Heart left ventricle (tissue), 16 donors: ENCODE results near the gene CDHR5. TPM values are rescaled to one million over a fixed set of nuclear protein-coding genes. Genes with fewer than 3 reads are reported as not detected.

Experiments
- ATAC-seq, 4 donors: fragments of 200-7000 bp; cut with Tn5 transposase; one replicate each; pipeline ENCODE4 v1.9.1; 2020 to 2022; ENCODE audit warnings: moderate library complexity in 4 of 4, mild to moderate bottlenecking in 3 of 4, moderate number of reproducible peaks in 1 of 4
- DNase-seq, 5 donors: peaks; one replicate each; pipeline ENCODE4 v3.0.0-alpha.2; 2020
- H3K27ac ChIP-seq, 12 donors: fragments of 200-600 bp; sonication (generic) in 4 of 12; one replicate each; pipeline versions ENCODE4 v1.5.0 to v1.8.0; 2016 to 2022; ENCODE audit warnings: mild to moderate bottlenecking in 2 of 12
- H3K27me3 ChIP-seq, 9 donors: fragments of 200-600 bp; sonication (generic) in 2 of 9; one replicate each; pipeline versions ENCODE4 v1.5.1 to v1.8.0; 2016 to 2022; ENCODE audit warnings: mild to moderate bottlenecking in 3 of 9
- H3K36me3 ChIP-seq, 9 donors: fragments of 200-600 bp; sonication (generic) in 2 of 9; one replicate each; pipeline versions ENCODE4 v1.5.0 to v1.8.0; 2018 to 2022; ENCODE audit warnings: mild to moderate bottlenecking in 2 of 9
- H3K4me1 ChIP-seq, 12 donors: fragments of 200-600 bp; sonication (generic) in 4 of 12; one replicate each; pipeline versions ENCODE4 v1.5.0 to v1.8.0; 2016 to 2022; ENCODE audit warnings: mild to moderate bottlenecking in 3 of 12
- H3K4me3 ChIP-seq, 12 donors: fragments of 200-600 bp; sonication (generic) in 4 of 12; one replicate each; pipeline versions ENCODE4 v1.5.0 to v1.8.0; 2017 to 2022; ENCODE audit warnings: mild to moderate bottlenecking in 9 of 12, moderate library complexity in 4 of 12
- H3K9me3 ChIP-seq, 12 donors: fragments of 200-600 bp; sonication (generic) in 4 of 12; one replicate each; pipeline versions ENCODE4 v1.5.0 to v1.8.0; 2016 to 2022; ENCODE audit warnings: mild to moderate bottlenecking in 1 of 12
- POLR2A ChIP-seq, 2 donors: fragments of 450-650 bp; IDR thresholded peaks; one replicate each; pipeline ENCODE4 v1.6.1; 2017; ENCODE audit warnings: antibody characterized with exemption in 2 of 2, mild to moderate bottlenecking in 2 of 2, moderate library complexity in 2 of 2
- WGBS, 4 donors: extraction: QIAGEN DNeasy Blood & Tissue Kit in 2 of 4; methylation state at CpG; one replicate each; pipeline versions ENCODE4 v1.1.5 to v1.1.7; 2013 to 2018; 5-methylcytosine and 5-hydroxymethylcytosine counted together
- intact Hi-C, 10 donors: fragments of 100-400 bp; cut with DNase I; formaldehyde crosslinking; loops; one replicate each; pipeline versions ENCODE4 v1.11.1 to v1.14.2; 2022
- polyA plus RNA-seq, 2 donors: library from polyadenylated mRNA; stranded (reverse); fragments of 200-250 nt; gene quantifications; one replicate each; pipeline ENCODE4 v1.2.3, GENCODE V29; 2013
- total RNA-seq, 9 donors: library from RNA; depleted of rRNA in 2 of 9; stranded (reverse); fragments of >200 nt in 2 of 9; fragmentation: NEBNext Ultra II Directional in 3 of 9; extraction: Animal tissue kit (Norgen Biotek cat#: 25700) in 3 of 9; gene quantifications; one replicate each; pipeline versions ENCODE4 v1.1.0 to v1.2.4, GENCODE V29; 2016 to 2023
- TF ChIP-seq, protein P1 (sequence below), 12 donors: fragments of 200-600 bp; sonication (generic) in 4 of 12; IDR thresholded peaks; one replicate each; pipeline versions ENCODE4 v1.5.0 to v1.8.0; 2018 to 2022; ENCODE audit warnings: antibody characterized with exemption in 12 of 12, mild to moderate bottlenecking in 5 of 12
- donor health status: ischemic (EF 13 %, LVEDD 7.1; RV severe dilation, severe dysfunction).
- donor health status: healthy with polysubstance abuse.
- donor health status: DM: no; HTN: yes; CAD: no.
- donor health status: DM: no; HTN: no; CAD: no.
- donor health status: ischemic (EF 25% LVEDD 6.9; RV normal size, moderate dysfunction).
- donor health status: ischemic (EF 25% LVEDD 5.7; RV mildly dilated, moderate dysfunction).
- donor health status: healthy.
- donor health status: DM: yes; HTN: yes; CAD: no.
- donor health status: ischemic (EF 35%, LVEDD 5.7; RV mildly dilated, moderate dysfunction).
- donor health status: nonischemic (EF 11% LVEDD 7.7; RV severe dilation, severe dysfunction).
- donor health status: DM: yes; HTN: yes; CAD: no.
- donor health status: PGD.
- donor health status: ischemic (EF 29% LVEDD 5.4; RV normal size, mild dysfunction).
- donor health status: nonischemic (EF 23%, LVEDD 6.1; RV moderate dilation, normal function).

Gene CDHR5
- total and polyA plus RNA-seq, 11 donors: 0.07 TPM; not detected in 10

GRCh38 chr11:660681-661444 is 36.1 kb upstream of the CDHR5 start:
- H3K27ac ChIP-seq: peak overlapping the region in 1 of 12 donors; percentile 3
- 81 to 83% (median 83%) methylated on average over 17 to 19 of the region's 19 CpGs for WGBS, 4 donors
- DNase-seq (no peak), ATAC-seq (peak in 2 of 4 donors; percentile 22 to 27)
- no peak overlapping the region for H3K4me3 ChIP-seq
- peaks cover 0 to 7% (median 2%) of the 10 kb centered on the region in 12 donors for H3K4me1 ChIP-seq
- intact Hi-C loops: loop anchor here in 5 of 10 donors (5.0 to 10.0 kb wide), 3 partner anchors 61 to 66 kb away; no protein-coding TSS in a partner anchor
- peaks cover 0 to 66% (median 28%) of the 10 kb centered on the region in 9 donors for H3K36me3 ChIP-seq
- no peaks in the 10 kb centered on the region for H3K27me3 ChIP-seq
- H3K9me3 ChIP-seq: no peaks in the 10 kb centered on the region
- no peak for TF ChIP-seq POLR2A (IDR thresholded peaks at IDR 0.05)
- TF ChIP-seq, protein P1, sequence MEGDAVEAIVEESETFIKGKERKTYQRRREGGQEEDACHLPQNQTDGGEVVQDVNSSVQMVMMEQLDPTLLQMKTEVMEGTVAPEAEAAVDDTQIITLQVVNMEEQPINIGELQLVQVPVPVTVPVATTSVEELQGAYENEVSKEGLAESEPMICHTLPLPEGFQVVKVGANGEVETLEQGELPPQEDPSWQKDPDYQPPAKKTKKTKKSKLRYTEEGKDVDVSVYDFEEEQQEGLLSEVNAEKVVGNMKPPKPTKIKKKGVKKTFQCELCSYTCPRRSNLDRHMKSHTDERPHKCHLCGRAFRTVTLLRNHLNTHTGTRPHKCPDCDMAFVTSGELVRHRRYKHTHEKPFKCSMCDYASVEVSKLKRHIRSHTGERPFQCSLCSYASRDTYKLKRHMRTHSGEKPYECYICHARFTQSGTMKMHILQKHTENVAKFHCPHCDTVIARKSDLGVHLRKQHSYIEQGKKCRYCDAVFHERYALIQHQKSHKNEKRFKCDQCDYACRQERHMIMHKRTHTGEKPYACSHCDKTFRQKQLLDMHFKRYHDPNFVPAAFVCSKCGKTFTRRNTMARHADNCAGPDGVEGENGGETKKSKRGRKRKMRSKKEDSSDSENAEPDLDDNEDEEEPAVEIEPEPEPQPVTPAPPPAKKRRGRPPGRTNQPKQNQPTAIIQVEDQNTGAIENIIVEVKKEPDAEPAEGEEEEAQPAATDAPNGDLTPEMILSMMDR (IDR thresholded peaks at IDR 0.05): no peak

DNA sequence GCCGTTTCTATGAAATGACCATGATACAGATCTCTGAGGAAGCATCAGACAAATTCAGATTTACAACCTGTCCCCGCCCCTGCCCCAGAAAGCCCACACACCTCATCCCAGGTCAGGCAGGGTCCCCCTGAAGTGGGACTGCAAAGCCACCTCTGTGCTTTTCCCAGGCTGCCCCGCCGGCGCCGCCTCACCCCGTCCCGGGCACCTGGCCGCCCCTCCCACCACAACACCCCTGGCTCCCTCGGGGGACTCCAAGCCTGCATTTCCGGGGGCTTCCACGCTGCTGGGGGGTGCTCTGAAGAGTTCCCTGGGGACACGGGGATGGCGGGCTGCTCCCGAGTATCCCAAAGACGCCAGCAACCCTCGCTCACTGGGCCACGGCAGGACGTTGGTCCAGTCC is 35.5 kb upstream of the CDHR5 start:
- no peak for ATAC-seq

GRCh38 chr11:659532-660085 is 34.9 kb upstream of the CDHR5 start:
- Histone ChIP-seq H3K9me3 (no peaks in the 10 kb centered on the region), H3K4me3 (no peak overlapping the region), H3K4me1 (no peaks in the 10 kb centered on the region), H3K27me3 (no peaks in the 10 kb centered on the region), H3K27ac (no peak overlapping the region), H3K36me3 (peaks cover 0 to 69% (median 26%) of the 10 kb centered on the region in 9 donors)
- TF ChIP-seq, protein P1 (IDR thresholded peaks at IDR 0.05): no peak
- TF ChIP-seq POLR2A (IDR thresholded peaks at IDR 0.05): no peak
- intact Hi-C loops: loop anchor here in 5 of 10 donors (5.0 to 10.0 kb wide), 3 partner anchors 63 to 68 kb away; no protein-coding TSS in a partner anchor
- no peak for DNase-seq
- WGBS, 4 donors: 89 to 96% (median 92%) methylated on average over 15 to 16 of the region's 16 CpGs
- ATAC-seq: no peak

More for the DNA sequence above, 35.5 kb upstream of the CDHR5 start:
- TF ChIP-seq POLR2A (IDR thresholded peaks at IDR 0.05): no peak
- TF ChIP-seq, protein P1 (IDR thresholded peaks at IDR 0.05): no peak
- H3K9me3 ChIP-seq: no peaks in the 10 kb centered on the region
- H3K4me3 ChIP-seq: no peak overlapping the region
- no peak overlapping the region for H3K27ac ChIP-seq
- H3K36me3 ChIP-seq: peaks cover 0 to 66% (median 26%) of the 10 kb centered on the region in 9 donors
- intact Hi-C loops: loop anchor here in 5 of 10 donors (5.0 to 10.0 kb wide), 3 partner anchors 62 to 67 kb away; no protein-coding TSS in a partner anchor
- peaks cover 0 to 2% (median 0%) of the 10 kb centered on the region in 12 donors for H3K4me1 ChIP-seq
- WGBS, 4 donors: 84 to 91% (median 87%) methylated on average over 14 to 19 of the region's 19 CpGs
- no peak for DNase-seq
- no peaks in the 10 kb centered on the region for H3K27me3 ChIP-seq

DNA sequence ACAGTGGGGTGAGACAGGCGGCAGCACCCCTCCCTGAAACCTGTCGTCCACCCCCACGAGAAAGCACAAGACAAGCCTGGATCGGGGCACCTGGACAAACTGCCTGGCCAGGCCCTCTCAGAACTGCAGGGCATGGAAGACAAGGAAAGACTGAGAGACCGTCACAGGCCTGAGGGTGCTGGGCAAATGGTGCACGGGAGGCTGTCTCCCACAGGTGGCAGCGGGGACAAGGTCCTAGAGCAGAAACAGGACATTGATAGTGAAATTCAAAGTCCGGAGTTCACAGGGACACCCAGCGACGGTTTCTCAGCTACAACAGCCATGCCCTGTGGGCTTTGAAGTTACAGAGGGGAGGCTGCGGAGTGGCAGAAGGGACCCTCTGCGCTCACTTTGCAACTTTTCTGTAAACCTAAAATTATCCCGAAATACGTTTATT is 33.0 kb upstream of the CDHR5 start:
- H3K4me1 ChIP-seq: no peaks in the 10 kb centered on the region

More for the DNA sequence above, 33.0 kb upstream of the CDHR5 start:
- 87 to 90% (median 89%) methylated on average over 13 to 14 of the region's 14 CpGs for whole genome bisulfite sequencing, 4 donors
- Histone ChIP-seq H3K36me3 (peaks cover 0 to 59% (median 24%) of the 10 kb centered on the region in 9 donors), H3K27ac (no peak overlapping the region), H3K27me3 (no peaks in the 10 kb centered on the region), H3K9me3 (no peaks in the 10 kb centered on the region), H3K4me3 (no peak overlapping the region)
- ATAC-seq: no peak
- no peak for TF ChIP-seq POLR2A (IDR thresholded peaks at IDR 0.05)
- TF ChIP-seq, protein P1 (IDR thresholded peaks at IDR 0.05): no peak
- no peak for DNase-seq
- intact Hi-C loops: no loop called here
